ENCODE measurements around the gene PSMD3. TPM values are rescaled to one million over a fixed set of nuclear protein-coding genes. Genes with fewer than 3 reads are reported as not detected.

Gene PSMD3
- total RNA-seq, 1 experiment from 2014 or later = 174 TPM

DNA sequence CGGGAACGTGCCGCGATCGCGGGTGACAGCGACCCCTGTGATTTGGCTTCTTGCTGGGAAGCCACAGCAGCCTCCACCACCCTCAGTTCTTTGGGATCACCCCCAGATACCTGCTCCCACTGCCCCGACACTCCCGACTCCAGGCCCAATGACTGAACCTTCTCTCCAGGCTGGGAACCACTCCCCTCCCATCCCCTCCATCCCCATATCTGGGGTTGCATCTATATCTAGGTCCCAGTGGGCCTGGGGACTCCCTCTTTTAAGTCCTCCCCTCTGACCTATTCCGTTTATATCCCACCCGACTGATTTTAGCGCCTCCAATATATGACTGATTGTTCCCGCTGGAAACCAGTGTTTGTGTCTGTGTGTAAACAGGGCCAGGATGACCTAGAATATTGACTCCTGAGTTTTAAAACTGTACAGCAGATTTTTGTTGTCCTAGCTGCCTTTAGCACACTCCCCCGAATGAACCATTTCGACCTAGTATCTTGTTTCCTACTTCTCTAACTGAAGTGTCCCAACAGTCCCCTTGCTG is 667 bp downstream of the PSMD3 start:
- H2BK5ac ChIP-seq (ENCODE audit: insufficient read length, low read length) = no peak overlapping the region
- no peak overlapping the region for H3K56ac ChIP-seq (ENCODE audit: insufficient read length, low read depth, low read length)
- Mint-ChIP-seq H3K4me1 (peaks cover 23 to 25% of the 10 kb centered on the region in 2 experiments), H3K4me3 (peak overlapping the region; percentile 96 to 98), H3K36me3 (ENCODE audit: insufficient read depth in 1 of 3, low read depth in 3 of 3) (peaks cover 23 to 33% (median 30%) of the 10 kb centered on the region in 3 experiments; a peak in 6 of 7 replicates), H3K27ac (peak overlapping the region; percentile 86 to 99 (median 96)), H3K9me3 (no peaks in the 10 kb centered on the region), H3K27me3 (ENCODE audit: low read depth) (peaks cover 2% of the 10 kb centered on the region; the same call in 1 of the 2 replicates)
- no peak overlapping the region for H2AK5ac ChIP-seq (ENCODE audit: insufficient read length, low read length)
- H2BK12ac ChIP-seq (ENCODE audit: insufficient read length, low read depth, low read length) = no peak overlapping the region
- H3K23me2 ChIP-seq (ENCODE audit: insufficient read length, low read depth, low read length, poor library complexity, severe bottlenecking) = peaks cover 12% of the 10 kb centered on the region
- H3K9me3 ChIP-seq (ENCODE audit: control insufficient read depth, low read depth, low read length) = no peaks in the 10 kb centered on the region
- H3K14ac ChIP-seq (ENCODE audit: insufficient read depth, low read length) = peak overlapping the region; percentile 88
- H3K23ac ChIP-seq (ENCODE audit: insufficient read length, low read depth, low read length) = no peak overlapping the region
- H3K27me3 ChIP-seq (ENCODE audit: insufficient read depth, low read length) = no peaks in the 10 kb centered on the region
- peak overlapping the region; percentile 53 for H3K18ac ChIP-seq (ENCODE audit: insufficient read length, low read depth, low read length)
- no peak overlapping the region for H4K8ac ChIP-seq (replicated peaks; ENCODE audit: insufficient read length, low read depth, low read length)
- peak overlapping the region; percentile 78 for H3K4me2 ChIP-seq (ENCODE audit: insufficient read depth, insufficient read length, low read length)
- H3K79me1 ChIP-seq (ENCODE audit: insufficient read depth, low read depth, low read length, poor library complexity, severe bottlenecking) = peaks cover 2% of the 10 kb centered on the region
- no peak overlapping the region for H2BK20ac ChIP-seq (ENCODE audit: low read depth, low read length, poor library complexity, severe bottlenecking)
- no peak overlapping the region for H3K27ac ChIP-seq (ENCODE audit: insufficient read length, low read depth, low read length)
- WGBS (ENCODE audit: extremely low coverage, insufficient read length, low lambda C conversion rate) = no CpG with 5 or more reads among the region's 15 CpGs
- H4K5ac ChIP-seq (ENCODE audit: insufficient read length, low read depth, low read length) = no peak overlapping the region
- no peak overlapping the region for H3T11ph ChIP-seq (ENCODE audit: low read length)
- H3K4me1 ChIP-seq (ENCODE audit: insufficient read depth, low read length) = peaks cover 8% of the 10 kb centered on the region; the same call in 1 of the 2 replicates
- 0 out of 2 replicates have a peak overlapping the region, but pooled peaks have one; percentile 17 for H3K4ac ChIP-seq (ENCODE audit: low read depth, low read length)
- TF ChIP-seq, protein P1, sequence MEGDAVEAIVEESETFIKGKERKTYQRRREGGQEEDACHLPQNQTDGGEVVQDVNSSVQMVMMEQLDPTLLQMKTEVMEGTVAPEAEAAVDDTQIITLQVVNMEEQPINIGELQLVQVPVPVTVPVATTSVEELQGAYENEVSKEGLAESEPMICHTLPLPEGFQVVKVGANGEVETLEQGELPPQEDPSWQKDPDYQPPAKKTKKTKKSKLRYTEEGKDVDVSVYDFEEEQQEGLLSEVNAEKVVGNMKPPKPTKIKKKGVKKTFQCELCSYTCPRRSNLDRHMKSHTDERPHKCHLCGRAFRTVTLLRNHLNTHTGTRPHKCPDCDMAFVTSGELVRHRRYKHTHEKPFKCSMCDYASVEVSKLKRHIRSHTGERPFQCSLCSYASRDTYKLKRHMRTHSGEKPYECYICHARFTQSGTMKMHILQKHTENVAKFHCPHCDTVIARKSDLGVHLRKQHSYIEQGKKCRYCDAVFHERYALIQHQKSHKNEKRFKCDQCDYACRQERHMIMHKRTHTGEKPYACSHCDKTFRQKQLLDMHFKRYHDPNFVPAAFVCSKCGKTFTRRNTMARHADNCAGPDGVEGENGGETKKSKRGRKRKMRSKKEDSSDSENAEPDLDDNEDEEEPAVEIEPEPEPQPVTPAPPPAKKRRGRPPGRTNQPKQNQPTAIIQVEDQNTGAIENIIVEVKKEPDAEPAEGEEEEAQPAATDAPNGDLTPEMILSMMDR (conservative IDR thresholded peaks at IDR 0.05) = no peak
- DNase-seq = no peak
- H2AFZ ChIP-seq (ENCODE audit: low read length) = no peak overlapping the region
- H2BK120ac ChIP-seq (ENCODE audit: low read depth, low read length, poor library complexity, severe bottlenecking) = no peak overlapping the region
- peaks cover 12% of the 10 kb centered on the region for H3K79me2 ChIP-seq (ENCODE audit: insufficient read depth, low read length)
- no peak overlapping the region for H4K91ac ChIP-seq (ENCODE audit: insufficient read length, low read depth, low read length)
- peak overlapping the region; percentile 16; the same call in 1 of the 2 replicates for H2BK15ac ChIP-seq (ENCODE audit: low read depth, low read length)
- no peaks in the 10 kb centered on the region for H4K20me1 ChIP-seq (ENCODE audit: control insufficient read depth, insufficient read depth, insufficient read length)
- H3K9ac ChIP-seq (ENCODE audit: extremely low read depth, insufficient read length, low read length) = peak overlapping the region; percentile 95
